22Rv1 (cell line): ENCODE data around the gene LONP2.

ENCODE experiments used
- H3K27ac ChIP-seq: fragments of 450-650 bp; 2 replicates; pipeline ENCODE4 v1.5.1; 2017
- CTCF ChIP-seq: fragments of 450-650 bp; IDR thresholded peaks from 2 replicates; pipeline ENCODE4 v1.5.1; 2017; ENCODE audit warnings: mild to moderate bottlenecking
- ZFX ChIP-seq: fragments of 450-650 bp; IDR thresholded peaks from 2 replicates; pipeline ENCODE4 v1.6.1; 2017; ENCODE audit warnings: antibody characterized with exemption, borderline replicate concordance

Gene LONP2

GRCh38 chr16:48317614-48318315 lies 73.7 kb downstream of the LONP2 start:
- no peak for TF ChIP-seq CTCF
- no peak for TF ChIP-seq ZFX
- H3K27ac ChIP-seq: no peak overlapping the region

- no peak overlapping the region for H3K27ac ChIP-seq
- TF ChIP-seq ZFX: no peak
Observed at GRCh38 chr16:48318630-48319029, 74.5 kb downstream of the LONP2 start.

- TF ChIP-seq CTCF (no peak), ZFX (no peak)
- no peak overlapping the region for H3K27ac ChIP-seq
Observed at GRCh38 chr16:48321317-48322036, 77.4 kb downstream of the LONP2 start.

- TF ChIP-seq ZFX (no peak), CTCF (no peak)
- H3K27ac ChIP-seq: no peak overlapping the region
Observed at GRCh38 chr16:48323783-48324775, 80.0 kb downstream of the LONP2 start.

- H3K27ac ChIP-seq: no peak overlapping the region
- TF ChIP-seq ZFX: no peak
- TF ChIP-seq CTCF: no peak
Observed at GRCh38 chr16:48326915-48327314, 82.8 kb downstream of the LONP2 start.

GRCh38 chr16:48329138-48329537 lies 85.0 kb downstream of the LONP2 start:
- no peak for TF ChIP-seq CTCF
- no peak for TF ChIP-seq ZFX
- H3K27ac ChIP-seq: no peak overlapping the region

GRCh38 chr16:48330189-48330840 lies 86.2 kb downstream of the LONP2 start:
- TF ChIP-seq CTCF: no peak
- TF ChIP-seq ZFX: no peak
- no peak overlapping the region for H3K27ac ChIP-seq
